Activated naive CD8-positive, alpha-beta T cell treated with anti-CD3 and anti-CD28 coated beads for 36 hours (primary cell): ENCODE measurements around the gene MNAT1. TPM values are rescaled to one million over a fixed set of nuclear protein-coding genes. Genes with fewer than 3 reads are reported as not detected.

Source experiments
- DNase-seq: peaks from one replicate; pipeline ENCODE4 v3.0.0; 2021
- H3K27ac Mint-ChIP-seq: one replicate; pipeline ENCODE4 v1.8.0; 2022; ENCODE audit warnings: mild to moderate bottlenecking, moderate library complexity, mixed read lengths
- H3K27me3 Mint-ChIP-seq: one replicate; pipeline ENCODE4 v1.8.0; 2022; ENCODE audit warnings: mild to moderate bottlenecking, mixed read lengths
- H3K36me3 Mint-ChIP-seq: one replicate; pipeline ENCODE4 v1.8.0; 2021; ENCODE audit warnings: mild to moderate bottlenecking, mixed read lengths
- H3K4me1 Mint-ChIP-seq: one replicate; pipeline ENCODE4 v1.8.0; 2021; ENCODE audit warnings: mixed read lengths
- H3K4me3 Mint-ChIP-seq: one replicate; pipeline ENCODE4 v1.8.0; 2022; ENCODE audit warnings: mild to moderate bottlenecking, moderate library complexity, mixed read lengths
- H3K9me3 Mint-ChIP-seq: one replicate; pipeline ENCODE4 v1.8.0; 2022; ENCODE audit warnings: mixed read lengths
- total RNA-seq, 2 experiments: library from RNA; stranded (reverse); gene quantifications; one replicate each; pipeline ENCODE4 v1.2.3, GENCODE V29; 2021

MNAT1 gene
- total RNA-seq, 2 experiments from 2014 or later, result 39.7 to 42.7 TPM

DNA sequence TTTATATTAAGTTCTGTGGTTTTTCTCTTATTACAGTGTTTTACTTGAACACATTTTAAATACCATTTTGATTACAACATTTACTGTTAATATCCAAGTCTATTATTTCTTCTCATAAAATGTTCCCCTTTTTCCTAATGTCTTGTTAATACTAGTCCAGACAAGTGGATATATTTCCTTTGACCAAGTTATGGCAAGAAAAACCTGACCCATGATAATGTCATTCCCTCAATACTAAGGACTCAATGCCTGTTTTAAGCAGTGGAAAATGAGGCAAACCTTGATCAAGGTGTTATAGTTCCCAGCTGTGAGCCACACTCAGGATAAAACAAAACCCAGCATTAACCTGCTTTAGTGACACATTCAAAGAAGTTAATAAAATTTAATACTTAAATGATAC, 234.1 kb downstream of the MNAT1 start:
- DNase-seq, result no peak
- Mint-ChIP-seq H3K27me3 (no peaks in the 10 kb centered on the region), H3K4me1 (peaks cover 11% of the 10 kb centered on the region), H3K9me3 (no peaks in the 10 kb centered on the region), H3K4me3 (no peak overlapping the region), H3K27ac (no peak overlapping the region), H3K36me3 (peaks cover 21% of the 10 kb centered on the region)

GRCh38 chr14:60970146-60970545, 235.6 kb downstream of the MNAT1 start:
- H3K4me3 Mint-ChIP-seq, result no peak overlapping the region
- peaks cover 26% of the 10 kb centered on the region for H3K36me3 Mint-ChIP-seq
- no peak for DNase-seq
- peaks cover 6% of the 10 kb centered on the region for H3K4me1 Mint-ChIP-seq
- no peak overlapping the region for H3K27ac Mint-ChIP-seq
- no peaks in the 10 kb centered on the region for H3K27me3 Mint-ChIP-seq
- no peaks in the 10 kb centered on the region for H3K9me3 Mint-ChIP-seq

DNA sequence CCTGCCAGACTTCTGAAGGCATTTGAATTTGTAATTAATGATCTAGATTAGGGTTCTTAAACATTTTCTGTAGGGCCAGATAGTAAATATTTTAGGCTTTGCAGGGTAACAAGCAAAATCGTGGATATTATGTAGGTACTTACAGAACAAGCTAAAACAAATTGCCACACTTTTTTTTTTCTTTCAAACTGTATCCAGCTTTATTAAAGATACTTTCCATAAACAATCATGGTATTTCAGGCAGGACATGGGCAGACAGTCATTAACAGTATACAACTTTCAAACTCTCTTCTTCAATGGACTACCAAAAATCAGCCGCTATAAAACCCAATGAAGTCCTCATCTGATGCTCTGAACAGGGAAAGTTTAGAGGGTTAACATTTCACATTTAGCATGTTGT, 236.7 kb downstream of the MNAT1 start:
- no peak overlapping the region for H3K27ac Mint-ChIP-seq
- peaks cover 29% of the 10 kb centered on the region for H3K36me3 Mint-ChIP-seq
- DNase-seq, result no peak
- no peak overlapping the region for H3K4me3 Mint-ChIP-seq
- H3K4me1 Mint-ChIP-seq, result peaks cover 5% of the 10 kb centered on the region
- no peaks in the 10 kb centered on the region for H3K9me3 Mint-ChIP-seq
- no peaks in the 10 kb centered on the region for H3K27me3 Mint-ChIP-seq

GRCh38 chr14:60972295-60972694, 237.7 kb downstream of the MNAT1 start:
- Mint-ChIP-seq H3K9me3 (no peaks in the 10 kb centered on the region), H3K4me3 (no peak overlapping the region), H3K27me3 (no peaks in the 10 kb centered on the region), H3K27ac (no peak overlapping the region), H3K36me3 (peaks cover 39% of the 10 kb centered on the region), H3K4me1 (peaks cover 8% of the 10 kb centered on the region)
- no peak for DNase-seq

DNA sequence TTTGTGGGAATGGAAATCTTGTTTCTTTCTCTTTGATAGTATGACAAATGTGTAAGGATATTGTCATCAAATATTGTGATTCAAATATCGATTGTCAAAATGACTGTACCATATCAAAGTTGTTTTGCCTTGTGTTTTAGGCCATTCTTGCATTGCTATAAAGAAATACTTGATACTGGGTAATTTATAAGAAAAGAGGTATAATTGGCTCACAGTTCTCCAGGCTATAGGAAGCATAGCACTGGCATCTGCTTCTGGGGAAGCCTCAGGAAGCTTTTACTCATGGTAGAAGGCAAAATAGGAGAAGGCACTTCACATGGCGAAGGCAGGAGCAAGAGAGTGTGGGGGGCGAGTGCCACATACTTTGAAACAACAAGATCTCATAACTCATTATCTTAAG, 238.5 kb downstream of the MNAT1 start:
- Mint-ChIP-seq H3K4me1 (peaks cover 8% of the 10 kb centered on the region), H3K27ac (no peak overlapping the region), H3K27me3 (no peaks in the 10 kb centered on the region), H3K9me3 (no peaks in the 10 kb centered on the region), H3K36me3 (peaks cover 45% of the 10 kb centered on the region), H3K4me3 (no peak overlapping the region)
- DNase-seq, result no peak

- H3K4me1 Mint-ChIP-seq, result peaks cover 17% of the 10 kb centered on the region
- no peaks in the 10 kb centered on the region for H3K9me3 Mint-ChIP-seq
- no peak overlapping the region for H3K27ac Mint-ChIP-seq
- no peak overlapping the region for H3K4me3 Mint-ChIP-seq
- H3K36me3 Mint-ChIP-seq, result peaks cover 50% of the 10 kb centered on the region
- H3K27me3 Mint-ChIP-seq, result no peaks in the 10 kb centered on the region
- no peak for DNase-seq
These were observed 239.6 kb downstream of the MNAT1 start for GRCh38 chr14:60974090-60974651.

- Mint-ChIP-seq H3K36me3 (peaks cover 55% of the 10 kb centered on the region), H3K4me3 (no peak overlapping the region), H3K9me3 (no peaks in the 10 kb centered on the region), H3K27ac (no peak overlapping the region), H3K27me3 (no peaks in the 10 kb centered on the region), H3K4me1 (peaks cover 26% of the 10 kb centered on the region)
- DNase-seq, result no peak
These were observed 241.0 kb downstream of the MNAT1 start for GRCh38 chr14:60975551-60975950.

DNA sequence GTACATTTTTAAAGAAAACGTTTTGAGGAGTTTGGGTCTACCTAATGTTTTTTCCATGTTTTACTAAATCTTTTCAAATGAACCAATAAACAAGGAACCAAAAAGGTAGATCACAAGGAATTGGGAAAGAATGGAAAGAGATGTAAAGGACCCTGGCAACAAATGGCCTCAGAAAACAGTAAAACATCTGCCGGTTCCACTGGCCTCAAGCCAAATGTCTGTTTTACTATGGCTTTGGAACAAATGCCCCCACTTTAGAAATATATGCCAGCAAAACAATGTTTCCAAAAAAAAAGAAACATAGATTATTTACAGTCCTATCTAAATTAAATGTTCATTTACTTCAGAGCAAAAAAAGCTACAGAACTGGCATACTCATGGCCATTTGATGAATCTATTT, 243.3 kb downstream of the MNAT1 start:
- H3K27me3 Mint-ChIP-seq, result no peaks in the 10 kb centered on the region
- DNase-seq, result no peak
- peak overlapping the region; percentile 36 for H3K4me3 Mint-ChIP-seq
- H3K9me3 Mint-ChIP-seq, result no peaks in the 10 kb centered on the region
- peaks cover 27% of the 10 kb centered on the region for H3K4me1 Mint-ChIP-seq
- H3K27ac Mint-ChIP-seq, result no peak overlapping the region
- peaks cover 41% of the 10 kb centered on the region for H3K36me3 Mint-ChIP-seq

DNA sequence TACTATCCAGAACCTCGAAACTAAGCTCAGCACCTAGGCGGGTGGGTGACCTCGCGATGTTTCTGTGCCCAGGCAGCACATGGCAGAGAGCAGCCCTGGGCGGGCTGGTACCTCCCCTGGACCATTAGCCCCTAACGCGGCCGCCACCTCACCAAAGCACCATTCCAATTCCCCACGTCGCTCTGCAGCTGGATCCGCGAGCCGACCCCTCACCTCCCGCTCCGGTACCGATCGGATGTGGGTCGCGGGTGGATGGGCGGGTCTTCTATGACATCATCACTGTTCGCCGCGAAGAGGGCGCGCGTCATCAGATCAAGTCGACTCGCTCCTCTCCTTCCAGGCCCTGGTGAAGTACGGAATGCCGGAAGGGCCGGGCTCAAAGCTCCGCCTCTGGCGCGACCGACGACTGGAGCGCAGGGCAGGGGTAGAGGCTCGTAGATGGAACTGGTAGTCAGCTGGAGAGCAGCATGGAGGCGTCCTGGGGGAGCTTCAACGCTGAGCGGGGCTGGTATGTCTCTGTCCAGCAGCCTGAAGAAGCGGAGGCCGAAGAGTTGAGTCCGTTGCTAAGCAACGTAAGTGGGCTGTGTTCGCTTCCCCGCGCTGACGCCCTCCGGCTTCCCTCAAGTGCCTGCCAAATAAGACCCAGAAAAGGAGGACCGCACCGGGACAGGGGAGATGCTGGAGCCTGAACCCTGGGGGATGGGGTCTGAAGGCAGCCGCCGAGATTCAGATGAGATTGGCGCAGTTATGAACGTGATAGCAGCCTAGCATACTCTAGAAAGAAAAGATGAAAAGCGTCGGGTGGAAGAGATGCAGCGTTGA, 246.5 kb downstream of the MNAT1 start, which contains the start of the genes SLC38A6 and TRMT5:
TSS of gene SLC38A6 (plus strand) at position 435 of the 822 bp plus-strand sequence. CDS start at position 468, 33 bp downstream.
TSS of gene TRMT5 (minus strand) at position 269 of the 822 bp plus-strand sequence. CDS start at position 163, 106 bp downstream.
- Mint-ChIP-seq H3K27ac (no peak within 1 kb of the TSS), H3K27me3 (no peaks in the 10 kb centered on the region), H3K36me3 (peaks cover 31% of the 10 kb centered on the region), H3K9me3 (no peaks in the 10 kb centered on the region), H3K4me1 (peaks cover 27% of the 10 kb centered on the region), H3K4me3 (no peak within 1 kb of the TSS)
- DNase-seq, result peak; percentile 87

DNA sequence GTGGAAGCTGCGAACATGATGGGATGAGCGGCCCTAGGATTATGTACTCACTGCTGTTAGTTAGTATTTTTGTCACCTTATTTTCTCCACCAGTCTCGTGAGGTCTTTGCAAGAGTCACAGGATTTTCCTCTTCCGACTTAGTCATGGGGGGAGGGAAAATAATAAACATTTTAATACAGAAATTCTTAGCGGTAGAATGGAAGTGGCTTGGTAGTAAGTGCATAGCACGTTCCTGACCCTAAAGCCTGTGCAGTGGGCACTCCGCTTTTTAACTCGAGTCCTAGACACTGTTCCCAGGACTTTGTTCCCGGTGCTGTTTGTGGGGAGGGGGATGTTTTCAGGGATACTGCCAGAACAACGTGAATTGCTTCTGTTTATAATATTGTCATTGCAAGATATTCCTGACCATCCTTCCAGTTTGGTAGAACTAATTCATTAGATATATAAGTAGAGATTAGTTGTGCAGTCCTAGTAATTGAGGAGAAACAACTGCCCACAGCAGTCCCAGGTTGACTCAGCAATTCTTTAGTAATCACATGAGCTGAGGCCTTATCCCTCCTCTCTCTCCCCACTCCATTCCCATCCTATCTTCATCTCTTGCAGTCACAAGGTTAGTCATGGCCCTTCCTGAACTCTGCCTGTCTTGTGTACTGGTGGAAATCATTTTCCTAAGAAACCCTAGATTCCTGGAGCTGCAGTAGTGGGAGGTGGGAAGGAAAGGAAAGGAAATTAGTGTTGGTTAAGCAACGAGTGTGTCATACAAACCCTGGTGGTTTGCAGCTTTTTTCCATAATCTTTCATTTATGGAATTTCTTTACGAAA, 247.3 kb downstream of the MNAT1 start:
- Mint-ChIP-seq H3K27me3 (no peaks in the 10 kb centered on the region), H3K4me1 (peaks cover 24% of the 10 kb centered on the region), H3K9me3 (no peaks in the 10 kb centered on the region), H3K27ac (no peak overlapping the region), H3K36me3 (peaks cover 23% of the 10 kb centered on the region), H3K4me3 (no peak overlapping the region)
- DNase-seq, result no peak

- no peak overlapping the region for H3K4me3 Mint-ChIP-seq
- DNase-seq, result no peak
- no peak overlapping the region for H3K27ac Mint-ChIP-seq
- H3K27me3 Mint-ChIP-seq, result no peaks in the 10 kb centered on the region
- H3K9me3 Mint-ChIP-seq, result no peaks in the 10 kb centered on the region
- peaks cover 14% of the 10 kb centered on the region for H3K4me1 Mint-ChIP-seq
- H3K36me3 Mint-ChIP-seq, result peaks cover 8% of the 10 kb centered on the region
These were observed 249.6 kb downstream of the MNAT1 start for GRCh38 chr14:60984196-60984595.

- Mint-ChIP-seq H3K27ac (no peak overlapping the region), H3K4me1 (peaks cover 5% of the 10 kb centered on the region), H3K36me3 (peaks cover 4% of the 10 kb centered on the region), H3K4me3 (no peak overlapping the region), H3K9me3 (no peaks in the 10 kb centered on the region), H3K27me3 (no peaks in the 10 kb centered on the region)
- DNase-seq, result no peak
These were observed 251.9 kb downstream of the MNAT1 start for GRCh38 chr14:60986500-60986899.

DNA sequence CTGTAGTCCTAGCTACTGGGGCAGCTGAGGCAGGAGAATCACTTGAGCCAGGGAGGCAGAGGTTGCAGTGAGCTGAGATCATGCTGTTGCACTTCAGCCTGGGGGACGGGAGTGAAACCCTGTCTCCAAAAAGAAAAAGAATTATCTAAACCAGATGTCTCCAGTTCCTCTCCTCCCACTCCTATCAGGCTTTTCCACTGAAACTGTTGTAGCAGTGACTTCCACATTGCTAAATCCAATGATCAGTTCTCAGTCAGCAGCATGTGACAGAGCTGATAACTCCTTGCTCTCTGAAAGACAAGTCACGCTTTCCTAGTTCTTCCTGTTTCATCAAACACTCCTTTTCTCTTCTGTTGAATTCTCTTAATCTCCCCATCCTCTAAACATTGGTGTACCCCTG, 255.0 kb downstream of the MNAT1 start:
- DNase-seq, result no peak
- H3K4me1 Mint-ChIP-seq, result peaks cover 2% of the 10 kb centered on the region
- peaks cover 7% of the 10 kb centered on the region for H3K36me3 Mint-ChIP-seq
- no peaks in the 10 kb centered on the region for H3K9me3 Mint-ChIP-seq
- H3K4me3 Mint-ChIP-seq, result no peak overlapping the region
- no peak overlapping the region for H3K27ac Mint-ChIP-seq
- H3K27me3 Mint-ChIP-seq, result no peaks in the 10 kb centered on the region

GRCh38 chr14:60998617-60999016, 264.1 kb downstream of the MNAT1 start:
- Mint-ChIP-seq H3K4me3 (no peak overlapping the region), H3K9me3 (no peaks in the 10 kb centered on the region), H3K36me3 (peaks cover 10% of the 10 kb centered on the region), H3K27me3 (no peaks in the 10 kb centered on the region), H3K4me1 (no peaks in the 10 kb centered on the region), H3K27ac (no peak overlapping the region)
- no peak for DNase-seq

DNA sequence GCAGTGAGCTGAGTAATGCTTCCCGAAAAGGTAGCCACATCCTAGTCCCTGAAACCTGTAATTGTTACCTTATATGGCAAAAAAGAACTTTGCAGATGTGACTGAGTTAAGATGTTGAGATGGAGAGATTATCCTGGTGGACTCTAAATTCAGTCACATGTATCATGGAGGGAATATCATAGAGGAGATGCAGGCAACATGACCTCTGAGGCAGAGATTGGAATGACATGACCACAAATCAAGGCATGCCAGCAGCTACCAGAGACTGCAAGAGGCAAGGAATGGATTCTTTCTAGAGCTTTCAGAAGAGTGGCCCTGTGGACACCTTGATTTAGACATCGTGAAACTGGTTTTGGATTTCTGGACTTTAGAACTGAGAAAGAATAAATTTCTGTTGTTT, 265.0 kb downstream of the MNAT1 start:
- H3K4me1 Mint-ChIP-seq, result no peaks in the 10 kb centered on the region
- no peaks in the 10 kb centered on the region for H3K27me3 Mint-ChIP-seq
- H3K4me3 Mint-ChIP-seq, result no peak overlapping the region
- no peak for DNase-seq
- no peak overlapping the region for H3K27ac Mint-ChIP-seq
- H3K36me3 Mint-ChIP-seq, result peaks cover 14% of the 10 kb centered on the region
- peaks cover 3% of the 10 kb centered on the region for H3K9me3 Mint-ChIP-seq
